Stomach (tissue), 4 donors: Measurements from ENCODE around the gene MAPK7.

ENCODE experiments used
- CTCF ChIP-seq, 7 experiments: fragments of 450-650 bp in 4 of 7; fragments of 200-600 bp in 3 of 7; sonication (generic) in 3 of 7; IDR thresholded peaks; one replicate each; pipeline ENCODE4 v1.5.1; 2016 to 2019; ENCODE audit warnings: antibody characterized with exemption in 7 of 7, control low read depth in 2 of 7, mild to moderate bottlenecking in 1 of 7
- POLR2A ChIP-seq, 4 donors: fragments of 450-650 bp; IDR thresholded peaks; one replicate each; pipeline ENCODE4 v1.6.1; 2016; ENCODE audit warnings: antibody characterized with exemption in 4 of 4, control low read depth in 2 of 4, mild to moderate bottlenecking in 1 of 4, moderate library complexity in 1 of 4

- no peak for TF ChIP-seq CTCF (IDR thresholded peaks at IDR 0.05)
- no peak for TF ChIP-seq POLR2A (IDR thresholded peaks at IDR 0.05)
These were observed 46.9 kb downstream of the MAPK7 start for GRCh38 chr17:19424934-19425868.
